HUES48 (cell line): ENCODE measurements around the gene SALL1.

Experiments
- H3K27ac ChIP-seq: one replicate; pipeline ENCODE4 v1.7.0; 2013; ENCODE audit warnings: low read depth, low read length, inconsistent platforms
- H3K27me3 ChIP-seq: 2 replicates; pipeline ENCODE4 v1.6.1; 2013; ENCODE audit warnings: mild to moderate bottlenecking, low read length; ENCODE audit not compliant: control insufficient read depth, insufficient read depth
- H3K36me3 ChIP-seq: 2 replicates; pipeline ENCODE4 v1.6.1; 2013; ENCODE audit warnings: low read length; ENCODE audit not compliant: control insufficient read depth, insufficient read depth
- H3K4me1 ChIP-seq: 2 replicates; pipeline ENCODE4 v1.6.1; 2013; ENCODE audit warnings: mild to moderate bottlenecking, low read length; ENCODE audit not compliant: control insufficient read depth, insufficient read depth
- H3K4me3 ChIP-seq: 2 replicates; pipeline ENCODE4 v1.5.1; 2013; ENCODE audit warnings: mild to moderate bottlenecking, low read depth, low read length
- H3K9ac ChIP-seq: 2 replicates; pipeline ENCODE4 v1.6.1; 2013; ENCODE audit warnings: mild to moderate bottlenecking, low read depth, low read length, moderate library complexity
- H3K9me3 ChIP-seq: 2 replicates; pipeline ENCODE4 v1.6.1; 2013; ENCODE audit warnings: low read length; ENCODE audit not compliant: control insufficient read depth, insufficient read depth

SALL1 gene

GRCh38 chr16:51140112-51140511 is 11.0 kb downstream of the SALL1 start:
- Histone ChIP-seq H3K4me3 (no peak overlapping the region), H3K36me3 (peaks cover 72% of the 10 kb centered on the region), H3K27ac (no peak overlapping the region), H3K9me3 (no peaks in the 10 kb centered on the region), H3K27me3 (peaks cover under 1% of the 10 kb centered on the region; the same call in 1 of the 2 replicates), H3K4me1 (peaks cover 33% of the 10 kb centered on the region), H3K9ac (no peak overlapping the region)

GRCh38 chr16:51139568-51139967 is 11.5 kb downstream of the SALL1 start:
- no peak overlapping the region for H3K4me3 ChIP-seq
- H3K9me3 ChIP-seq = no peaks in the 10 kb centered on the region
- no peak overlapping the region for H3K9ac ChIP-seq
- no peak overlapping the region for H3K27ac ChIP-seq
- peaks cover 4% of the 10 kb centered on the region; the same call in 1 of the 2 replicates for H3K27me3 ChIP-seq
- H3K36me3 ChIP-seq = peaks cover 72% of the 10 kb centered on the region
- H3K4me1 ChIP-seq = peaks cover 30% of the 10 kb centered on the region

GRCh38 chr16:51138178-51138577 is 12.9 kb downstream of the SALL1 start:
- H3K36me3 ChIP-seq = peaks cover 72% of the 10 kb centered on the region
- H3K9ac ChIP-seq = no peak overlapping the region
- peaks cover 10% of the 10 kb centered on the region; the same call in 1 of the 2 replicates for H3K27me3 ChIP-seq
- H3K4me1 ChIP-seq = peaks cover 24% of the 10 kb centered on the region
- no peak overlapping the region for H3K27ac ChIP-seq
- no peaks in the 10 kb centered on the region for H3K9me3 ChIP-seq
- H3K4me3 ChIP-seq = no peak overlapping the region

- Histone ChIP-seq H3K4me1 (peaks cover 26% of the 10 kb centered on the region), H3K36me3 (peaks cover 64% of the 10 kb centered on the region), H3K4me3 (no peak overlapping the region)
Measured at GRCh38 chr16:51137097-51137496, 14.0 kb downstream of the SALL1 start.

GRCh38 chr16:51134876-51135275 is 16.2 kb downstream of the SALL1 start:
- H3K9me3 ChIP-seq = no peaks in the 10 kb centered on the region
- H3K4me1 ChIP-seq = peaks cover 33% of the 10 kb centered on the region
- H3K27ac ChIP-seq = no peak overlapping the region
- peaks cover 14% of the 10 kb centered on the region; the same call in 1 of the 2 replicates for H3K27me3 ChIP-seq
- peaks cover 43% of the 10 kb centered on the region for H3K36me3 ChIP-seq
- H3K4me3 ChIP-seq = peak overlapping the region; percentile 64
- H3K9ac ChIP-seq = no peak overlapping the region

More at GRCh38 chr16:51137097-51137496, 14.0 kb downstream of the SALL1 start:
- Histone ChIP-seq H3K27ac (no peak overlapping the region), H3K9me3 (no peaks in the 10 kb centered on the region), H3K9ac (no peak overlapping the region), H3K27me3 (peaks cover 10% of the 10 kb centered on the region; the same call in 1 of the 2 replicates)

- H3K9ac ChIP-seq = no peak overlapping the region; the same call in 1 of the 2 replicates
- peaks cover 37% of the 10 kb centered on the region for H3K36me3 ChIP-seq
- peaks cover 14% of the 10 kb centered on the region; the same call in 1 of the 2 replicates for H3K27me3 ChIP-seq
- H3K4me3 ChIP-seq = peak overlapping the region; percentile 64
- H3K9me3 ChIP-seq = no peaks in the 10 kb centered on the region
- peak overlapping the region; percentile 67 for H3K27ac ChIP-seq
- peaks cover 34% of the 10 kb centered on the region for H3K4me1 ChIP-seq
Measured at GRCh38 chr16:51134269-51134812, 16.7 kb downstream of the SALL1 start.

- peak overlapping the region; percentile 64 for H3K4me3 ChIP-seq
Measured at GRCh38 chr16:51133688-51134087, 17.4 kb downstream of the SALL1 start.

GRCh38 chr16:51133183-51133582 is 17.9 kb downstream of the SALL1 start:
- Histone ChIP-seq H3K4me1 (peaks cover 40% of the 10 kb centered on the region), H3K27ac (peak overlapping the region; percentile 67), H3K4me3 (peak overlapping the region; percentile 64), H3K36me3 (peaks cover 26% of the 10 kb centered on the region), H3K9ac (no peak overlapping the region), H3K9me3 (no peaks in the 10 kb centered on the region), H3K27me3 (peaks cover 14% of the 10 kb centered on the region; the same call in 1 of the 2 replicates)

More at GRCh38 chr16:51133688-51134087, 17.4 kb downstream of the SALL1 start:
- Histone ChIP-seq H3K9ac (no peak overlapping the region), H3K4me1 (peaks cover 40% of the 10 kb centered on the region), H3K27me3 (peaks cover 14% of the 10 kb centered on the region; the same call in 1 of the 2 replicates), H3K27ac (peak overlapping the region; percentile 67), H3K36me3 (peaks cover 31% of the 10 kb centered on the region), H3K9me3 (no peaks in the 10 kb centered on the region)

- peak overlapping the region; percentile 4 for H3K27ac ChIP-seq
- H3K36me3 ChIP-seq = peaks cover 20% of the 10 kb centered on the region
- H3K9ac ChIP-seq = no peak overlapping the region
- H3K4me1 ChIP-seq = peaks cover 40% of the 10 kb centered on the region
- H3K9me3 ChIP-seq = no peaks in the 10 kb centered on the region
- H3K4me3 ChIP-seq = peak overlapping the region; percentile 43
- peaks cover 14% of the 10 kb centered on the region; the same call in 1 of the 2 replicates for H3K27me3 ChIP-seq
Measured at GRCh38 chr16:51132490-51133115, 18.5 kb downstream of the SALL1 start.

GRCh38 chr16:51131619-51132018 is 19.5 kb downstream of the SALL1 start:
- Histone ChIP-seq H3K9ac (no peak overlapping the region), H3K27ac (no peak overlapping the region), H3K4me1 (peaks cover 44% of the 10 kb centered on the region), H3K9me3 (no peaks in the 10 kb centered on the region), H3K36me3 (peaks cover 10% of the 10 kb centered on the region), H3K27me3 (peaks cover 14% of the 10 kb centered on the region; the same call in 1 of the 2 replicates), H3K4me3 (no peak overlapping the region)

- Histone ChIP-seq H3K9me3 (no peaks in the 10 kb centered on the region), H3K27ac (no peak overlapping the region), H3K4me1 (peaks cover 35% of the 10 kb centered on the region), H3K4me3 (no peak overlapping the region), H3K9ac (no peak overlapping the region), H3K27me3 (0 out of 2 replicates have a peak, but pooled peaks cover 7% of the 10 kb centered on the region), H3K36me3 (no peaks in the 10 kb centered on the region)
Measured at GRCh38 chr16:51129105-51129504, 22.0 kb downstream of the SALL1 start.
